ENCODE measurements around the gene WWTR1.

DNA sequence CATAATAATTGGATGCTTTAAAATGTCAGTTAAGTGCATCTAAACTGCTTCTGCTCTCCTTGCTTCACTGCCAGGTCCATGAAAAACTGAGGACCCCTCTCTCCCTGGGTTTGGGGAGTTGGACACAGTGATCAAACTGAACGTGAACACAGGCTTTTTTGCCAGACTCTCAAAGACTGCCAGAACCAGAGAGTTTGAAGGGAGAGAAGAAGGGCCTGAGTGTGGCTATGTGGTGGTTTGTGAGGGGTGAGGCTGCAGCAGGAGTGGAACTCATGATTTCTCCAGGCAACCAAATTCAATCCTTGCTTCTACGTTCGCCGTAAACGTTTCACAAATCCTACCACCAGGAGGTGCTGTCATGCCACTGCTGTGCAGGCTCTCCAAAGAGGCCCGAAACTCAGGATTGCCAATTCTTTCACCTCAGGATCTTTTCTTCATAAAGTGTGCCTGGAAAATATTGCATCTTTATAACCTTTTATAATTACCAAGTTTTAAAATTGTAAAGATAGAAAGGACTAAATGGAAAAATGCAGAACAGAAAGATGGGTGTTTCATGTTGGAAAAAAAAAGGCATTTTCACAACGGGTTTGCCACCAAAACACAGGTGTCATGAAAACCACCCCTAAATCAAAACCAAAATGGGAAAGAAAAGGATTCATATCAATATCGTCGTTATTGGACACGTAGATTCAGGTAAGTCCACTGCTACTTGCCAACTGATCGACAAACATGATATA is 163.6 kb downstream of the WWTR1 start:
- TF ChIP-seq, protein P1, sequence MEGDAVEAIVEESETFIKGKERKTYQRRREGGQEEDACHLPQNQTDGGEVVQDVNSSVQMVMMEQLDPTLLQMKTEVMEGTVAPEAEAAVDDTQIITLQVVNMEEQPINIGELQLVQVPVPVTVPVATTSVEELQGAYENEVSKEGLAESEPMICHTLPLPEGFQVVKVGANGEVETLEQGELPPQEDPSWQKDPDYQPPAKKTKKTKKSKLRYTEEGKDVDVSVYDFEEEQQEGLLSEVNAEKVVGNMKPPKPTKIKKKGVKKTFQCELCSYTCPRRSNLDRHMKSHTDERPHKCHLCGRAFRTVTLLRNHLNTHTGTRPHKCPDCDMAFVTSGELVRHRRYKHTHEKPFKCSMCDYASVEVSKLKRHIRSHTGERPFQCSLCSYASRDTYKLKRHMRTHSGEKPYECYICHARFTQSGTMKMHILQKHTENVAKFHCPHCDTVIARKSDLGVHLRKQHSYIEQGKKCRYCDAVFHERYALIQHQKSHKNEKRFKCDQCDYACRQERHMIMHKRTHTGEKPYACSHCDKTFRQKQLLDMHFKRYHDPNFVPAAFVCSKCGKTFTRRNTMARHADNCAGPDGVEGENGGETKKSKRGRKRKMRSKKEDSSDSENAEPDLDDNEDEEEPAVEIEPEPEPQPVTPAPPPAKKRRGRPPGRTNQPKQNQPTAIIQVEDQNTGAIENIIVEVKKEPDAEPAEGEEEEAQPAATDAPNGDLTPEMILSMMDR (IDR thresholded peaks at IDR 0.05): peak; percentile 48 to 63 (median 55)
- no peak for TF ChIP-seq POLR2A (IDR thresholded peaks at IDR 0.05)

All from right lobe of liver (tissue), 4 donors.